Measurements from ENCODE around the gene KIFC1.
A peak's percentile ranks its signal among the peaks of the same experiment; 100 is the strongest.
"Not testable (repeated sequence)": the region's sequence is repeated elsewhere in the genome, so short reads cannot be mapped to it uniquely, and the experiment has no call there.

The KIFC1 gene

GRCh38 chr6:33391278-33391921 lies at the start of gene KIFC1:
Gene KIFC1 (plus strand): TSS chr6:33391823. CDS start chr6:33391986, 163 bp downstream.
- peak; percentile 97 for DNase-seq (ENCODE audit: low read depth, low spot score)

- not testable (repeated sequence) for DNase-seq (ENCODE audit: low read depth, low spot score)
These were observed 48.0 kb upstream of the KIFC1 start for GRCh38 chr6:33343606-33343952.

DNA sequence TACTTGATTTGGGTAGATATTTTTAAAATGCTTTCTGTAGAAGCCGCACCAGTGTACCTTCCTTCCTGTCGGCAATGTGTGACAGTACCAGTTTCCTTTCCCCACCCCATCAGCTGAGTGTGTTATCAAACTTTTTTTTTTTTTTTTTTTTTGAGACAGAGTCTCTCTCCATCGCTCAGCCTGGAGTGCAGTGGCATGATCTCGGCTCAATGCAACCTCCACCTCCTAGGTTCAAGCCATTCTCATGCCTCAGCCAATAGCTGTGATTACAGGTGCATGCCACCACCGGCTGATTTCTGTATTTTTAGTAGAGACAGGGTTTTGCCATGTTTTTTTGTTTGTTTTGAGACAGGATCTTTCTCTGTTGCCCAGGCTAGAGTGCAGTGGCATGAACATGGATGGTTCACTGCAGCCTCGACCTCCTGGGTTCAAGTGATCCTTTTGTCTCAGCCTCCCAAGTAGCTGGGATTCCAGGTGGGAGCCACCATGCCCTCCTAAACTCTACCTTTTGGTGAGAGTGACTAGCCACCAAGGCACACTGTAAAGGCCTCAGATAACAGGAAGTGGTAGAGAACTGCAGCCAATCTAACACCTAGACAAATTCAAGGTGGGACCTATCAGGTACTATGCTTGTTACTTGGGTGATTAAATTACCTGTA lies 47.5 kb upstream of the KIFC1 start:
- DNase-seq (ENCODE audit: low read depth, low spot score), result peak; percentile 3

- DNase-seq (ENCODE audit: low read depth, low spot score), result peak; percentile 30
These were observed 46.6 kb upstream of the KIFC1 start for GRCh38 chr6:33344701-33345697.

- not testable (repeated sequence) for DNase-seq (ENCODE audit: low read depth, low spot score)
These were observed 44.7 kb upstream of the KIFC1 start for GRCh38 chr6:33346972-33347371.

DNA sequence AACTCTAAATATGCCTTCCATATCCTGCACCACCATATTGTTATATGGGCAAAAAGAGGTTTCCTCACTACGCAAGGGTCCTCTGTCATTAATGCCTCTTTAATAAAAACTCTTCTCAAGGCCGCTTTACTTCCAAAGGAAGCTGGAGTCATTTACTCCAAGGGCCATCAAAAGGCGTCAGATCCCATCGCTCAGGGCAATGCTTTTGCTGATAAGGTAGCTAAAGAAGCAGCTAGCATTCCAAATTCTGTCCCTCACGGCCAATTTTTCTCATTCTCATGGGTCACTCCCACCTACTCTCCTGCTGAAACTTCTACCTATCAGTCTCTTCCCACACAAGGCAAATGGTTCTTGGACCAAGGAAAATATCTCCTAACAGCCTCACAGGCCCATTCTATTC lies 43.8 kb upstream of the KIFC1 start:
- no peak for DNase-seq (ENCODE audit: low read depth, low spot score)

- not testable (repeated sequence) for DNase-seq (ENCODE audit: low read depth, low spot score)
These were observed 35.8 kb upstream of the KIFC1 start for GRCh38 chr6:33355860-33356259.

GRCh38 chr6:33356295-33356694 lies 35.3 kb upstream of the KIFC1 start:
- no peak for DNase-seq (ENCODE audit: low read depth, low spot score)

- DNase-seq (ENCODE audit: low read depth, low spot score), result not testable (repeated sequence)
These were observed 34.3 kb upstream of the KIFC1 start for GRCh38 chr6:33357160-33357871.

GRCh38 chr6:33359331-33359730 lies 32.3 kb upstream of the KIFC1 start:
- no peak for DNase-seq (ENCODE audit: low read depth, low spot score)

- DNase-seq (ENCODE audit: low read depth, low spot score), result not testable (repeated sequence)
These were observed 28.1 kb upstream of the KIFC1 start for GRCh38 chr6:33363486-33363885.

DNA sequence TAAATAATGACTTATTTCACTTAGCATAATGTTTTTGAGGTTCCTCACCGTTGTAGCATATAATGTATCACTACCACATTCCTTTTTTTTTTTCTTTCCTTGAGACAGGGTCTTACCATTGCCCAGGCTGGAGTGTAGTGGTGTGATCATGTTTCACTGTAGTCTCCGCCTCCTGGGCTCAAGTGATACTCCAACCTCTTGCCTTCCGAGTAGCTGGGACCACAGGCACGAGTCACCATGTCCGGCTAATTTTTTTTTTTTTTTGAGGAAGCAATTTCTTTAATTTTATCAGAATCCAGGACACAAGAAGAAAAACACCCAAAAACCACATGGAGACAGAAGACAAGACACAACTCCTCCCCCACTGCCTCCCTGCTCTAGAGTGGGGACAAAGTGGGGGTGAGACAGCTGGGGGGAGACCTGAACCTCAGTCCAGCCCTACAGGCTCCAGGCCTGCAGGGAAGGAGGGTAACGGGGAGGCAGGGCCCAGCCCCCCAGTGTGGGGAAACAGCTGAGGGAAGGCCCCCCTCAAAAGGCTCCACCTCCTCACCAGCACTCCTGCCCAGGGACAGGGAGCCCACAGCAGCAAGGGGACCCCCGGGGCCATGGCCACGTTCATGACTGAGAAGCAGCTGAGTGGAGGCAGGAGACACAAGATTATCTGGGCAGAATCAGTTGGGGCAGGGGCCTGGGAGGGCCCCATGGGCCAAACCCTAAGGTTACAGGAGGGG lies 27.0 kb upstream of the KIFC1 start:
- not testable (repeated sequence) for DNase-seq (ENCODE audit: low read depth, low spot score)

- DNase-seq (ENCODE audit: low read depth, low spot score), result not testable (repeated sequence)
These were observed 26.2 kb upstream of the KIFC1 start for GRCh38 chr6:33365206-33365971.

- no peak for DNase-seq (ENCODE audit: low read depth, low spot score)
These were observed 24.5 kb upstream of the KIFC1 start for GRCh38 chr6:33367009-33367714.

DNA sequence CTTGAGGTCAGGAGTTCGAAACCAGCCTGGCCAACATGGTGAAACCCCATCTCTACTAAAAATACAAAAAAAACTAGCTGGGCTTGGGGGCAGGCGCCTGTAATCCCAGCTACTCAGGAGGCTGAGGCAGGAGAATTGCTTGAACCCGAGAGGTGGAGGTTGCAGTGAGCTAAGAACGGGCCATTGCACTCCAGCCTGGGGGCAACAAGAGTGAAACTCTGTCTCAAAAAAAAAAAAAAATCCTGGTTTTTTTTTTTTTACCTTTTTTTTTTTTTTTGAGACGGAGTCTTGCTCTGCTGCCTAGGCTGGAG lies 24.0 kb upstream of the KIFC1 start:
- not testable (repeated sequence) for DNase-seq (ENCODE audit: low read depth, low spot score)

DNA sequence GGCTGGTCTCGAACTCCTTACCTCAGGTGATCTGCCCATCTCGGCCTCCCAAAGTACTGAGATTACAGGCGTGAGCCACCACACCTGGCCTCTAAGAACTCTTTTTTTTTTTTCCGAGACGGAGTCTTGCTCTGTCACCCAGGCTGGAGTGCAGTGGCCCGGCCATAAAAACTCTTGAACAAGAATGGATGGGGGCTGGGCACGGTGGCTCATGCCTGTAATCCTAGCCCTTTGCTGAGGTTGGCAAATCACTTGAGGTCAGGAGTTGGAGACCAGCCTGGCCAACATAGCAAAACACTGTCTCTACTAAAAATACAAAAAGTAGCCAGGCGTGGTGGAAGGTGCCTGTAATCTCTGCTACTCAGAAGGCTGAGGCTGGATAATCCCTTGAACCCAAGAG lies 19.7 kb upstream of the KIFC1 start:
- DNase-seq (ENCODE audit: low read depth, low spot score), result not testable (repeated sequence)

GRCh38 chr6:33372526-33373123 lies 19.0 kb upstream of the KIFC1 start:
- DNase-seq (ENCODE audit: low read depth, low spot score), result no peak

DNA sequence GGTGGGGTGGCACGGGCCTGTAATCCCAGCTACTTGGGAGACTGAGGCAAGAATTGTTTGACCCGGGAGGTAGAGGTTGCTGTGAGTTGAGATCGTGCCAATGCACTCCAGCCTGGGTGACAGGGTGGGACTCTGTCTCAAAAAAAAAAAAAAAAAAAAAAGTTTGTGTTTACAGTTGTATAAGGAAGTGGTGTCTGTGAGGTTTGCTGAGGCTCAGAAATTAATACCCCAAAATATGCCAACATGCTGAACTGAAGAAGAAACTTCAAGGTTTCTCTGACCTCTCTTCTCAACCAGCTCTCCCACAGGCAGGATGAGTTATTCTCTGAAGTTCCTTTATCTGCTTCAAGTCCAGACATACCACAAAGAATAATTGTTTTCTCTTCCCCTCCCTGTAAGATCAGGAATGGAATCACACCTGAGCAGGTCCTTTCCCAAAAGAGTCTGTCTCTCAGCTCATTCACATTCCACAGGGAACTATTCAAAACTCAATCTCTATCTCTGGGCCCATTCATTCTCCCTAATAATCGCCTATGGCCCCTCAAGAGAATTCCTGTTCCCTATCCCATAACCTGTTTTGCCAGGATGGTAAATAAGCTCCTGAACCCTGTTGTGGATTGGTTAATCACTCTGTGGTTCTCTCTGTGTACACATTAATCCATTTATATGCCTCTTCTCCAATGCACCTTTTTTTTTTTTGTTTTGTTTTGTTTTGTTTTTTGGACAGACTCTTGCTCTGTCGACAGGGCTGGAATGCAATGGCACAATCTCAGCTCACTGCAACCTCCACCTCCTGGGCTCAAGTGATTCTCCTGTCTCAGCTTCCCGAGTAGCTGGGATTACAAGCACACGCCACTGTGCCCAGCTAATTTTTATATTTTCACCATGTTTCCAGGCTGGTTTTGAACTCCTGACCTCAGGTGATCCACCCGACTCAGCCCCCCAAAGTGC lies 17.4 kb upstream of the KIFC1 start:
- DNase-seq (ENCODE audit: low read depth, low spot score), result no peak

All from activated naive CD8-positive, alpha-beta T cell treated with anti-CD3 and anti-CD28 coated beads, Interleukin-2, amount 50 U/mL, for 16 hours (primary cell).